Measurements from ENCODE around the gene FAM110D.

The FAM110D gene

GRCh38 chr1:26180010-26180506 is 21.2 kb downstream of the FAM110D start:
- Histone ChIP-seq H3K9me2 (ENCODE audit: low read depth, low read length) (no peaks in the 10 kb centered on the region), H3F3A (ENCODE audit: insufficient read depth, low read length) (no peaks in the 10 kb centered on the region), H3K9me3 (ENCODE audit: low read length) (no peaks in the 10 kb centered on the region), H3K79me2 (ENCODE audit: insufficient read depth, low read length) (no peaks in the 10 kb centered on the region), H3K4me1 (ENCODE audit: insufficient read depth, low read length, severe bottlenecking) (peaks cover 6% of the 10 kb centered on the region), H4K20me1 (ENCODE audit: insufficient read depth, low read length) (no peaks in the 10 kb centered on the region), H3K36me3 (ENCODE audit: insufficient read depth, low read length) (no peaks in the 10 kb centered on the region), H3K27ac (ENCODE audit: low read depth, low read length, poor library complexity, severe bottlenecking) (no peak overlapping the region), H3K4me3 (ENCODE audit: low read depth, low read length, poor library complexity, severe bottlenecking) (no peak overlapping the region), H3K9ac (ENCODE audit: low read length) (no peak overlapping the region), H3K27me3 (ENCODE audit: insufficient read depth, low read length) (no peaks in the 10 kb centered on the region), H3K4me2 (ENCODE audit: low read length) (no peak overlapping the region), H2AFZ (ENCODE audit: low read length) (no peak overlapping the region)
- no peak for TF ChIP-seq EZH2 (IDR thresholded peaks at IDR 0.05; ENCODE audit: borderline replicate concordance, low read length)
- TF ChIP-seq, protein P1, sequence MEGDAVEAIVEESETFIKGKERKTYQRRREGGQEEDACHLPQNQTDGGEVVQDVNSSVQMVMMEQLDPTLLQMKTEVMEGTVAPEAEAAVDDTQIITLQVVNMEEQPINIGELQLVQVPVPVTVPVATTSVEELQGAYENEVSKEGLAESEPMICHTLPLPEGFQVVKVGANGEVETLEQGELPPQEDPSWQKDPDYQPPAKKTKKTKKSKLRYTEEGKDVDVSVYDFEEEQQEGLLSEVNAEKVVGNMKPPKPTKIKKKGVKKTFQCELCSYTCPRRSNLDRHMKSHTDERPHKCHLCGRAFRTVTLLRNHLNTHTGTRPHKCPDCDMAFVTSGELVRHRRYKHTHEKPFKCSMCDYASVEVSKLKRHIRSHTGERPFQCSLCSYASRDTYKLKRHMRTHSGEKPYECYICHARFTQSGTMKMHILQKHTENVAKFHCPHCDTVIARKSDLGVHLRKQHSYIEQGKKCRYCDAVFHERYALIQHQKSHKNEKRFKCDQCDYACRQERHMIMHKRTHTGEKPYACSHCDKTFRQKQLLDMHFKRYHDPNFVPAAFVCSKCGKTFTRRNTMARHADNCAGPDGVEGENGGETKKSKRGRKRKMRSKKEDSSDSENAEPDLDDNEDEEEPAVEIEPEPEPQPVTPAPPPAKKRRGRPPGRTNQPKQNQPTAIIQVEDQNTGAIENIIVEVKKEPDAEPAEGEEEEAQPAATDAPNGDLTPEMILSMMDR (IDR thresholded peaks at IDR 0.05; ENCODE audit: low read length), result no peak

DNA sequence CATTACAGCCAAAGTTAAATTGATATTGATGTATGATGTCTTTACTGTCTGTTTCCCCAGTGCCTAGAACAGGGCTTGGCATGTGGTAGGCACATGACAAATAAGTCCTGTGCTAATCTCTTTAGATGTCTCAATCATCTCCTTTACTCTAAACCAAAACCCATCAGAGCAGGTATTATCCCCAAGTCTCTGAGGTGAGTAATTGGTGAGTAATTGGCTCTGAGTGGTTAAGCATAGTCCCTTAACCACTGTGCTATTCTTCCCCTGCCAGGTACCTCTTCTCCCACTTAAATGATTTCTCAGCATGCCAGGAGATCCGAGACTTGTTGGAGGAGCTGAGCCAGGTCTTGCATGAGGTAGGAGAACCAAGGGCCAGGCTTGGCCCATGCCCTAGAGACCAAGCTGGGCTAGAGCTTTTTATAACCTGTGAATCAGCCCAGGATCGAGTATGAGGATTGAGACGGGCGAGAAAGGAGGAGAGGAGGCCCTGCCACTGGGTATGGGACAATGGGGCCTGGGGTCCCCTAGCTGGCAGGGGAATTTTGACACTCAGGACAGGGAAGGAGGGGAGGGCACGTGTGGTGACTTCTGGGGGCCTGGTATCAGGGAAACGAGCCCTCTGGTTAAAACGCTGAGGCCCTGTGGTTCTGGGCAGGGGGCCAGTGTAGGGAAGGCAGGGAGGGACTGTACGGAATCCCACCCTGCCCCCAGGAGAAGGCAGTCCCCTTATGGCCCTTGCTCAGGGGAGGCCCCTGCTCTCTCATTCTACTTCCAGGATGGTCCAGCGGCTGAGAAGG is 22.9 kb downstream of the FAM110D start:
- TF ChIP-seq, protein P1 (IDR thresholded peaks at IDR 0.05; ENCODE audit: low read length), result no peak
- no peak for TF ChIP-seq EZH2 (IDR thresholded peaks at IDR 0.05; ENCODE audit: borderline replicate concordance, low read length)
- Histone ChIP-seq H3F3A (ENCODE audit: insufficient read depth, low read length) (no peaks in the 10 kb centered on the region), H4K20me1 (ENCODE audit: insufficient read depth, low read length) (no peaks in the 10 kb centered on the region), H3K9ac (ENCODE audit: low read length) (no peak overlapping the region), H2AFZ (ENCODE audit: low read length) (no peak overlapping the region), H3K36me3 (ENCODE audit: insufficient read depth, low read length) (no peaks in the 10 kb centered on the region), H3K4me1 (ENCODE audit: insufficient read depth, low read length, severe bottlenecking) (peaks cover 6% of the 10 kb centered on the region), H3K9me2 (ENCODE audit: low read depth, low read length) (no peaks in the 10 kb centered on the region), H3K9me3 (ENCODE audit: low read length) (no peaks in the 10 kb centered on the region), H3K4me3 (ENCODE audit: low read depth, low read length, poor library complexity, severe bottlenecking) (no peak overlapping the region), H3K79me2 (ENCODE audit: insufficient read depth, low read length) (no peaks in the 10 kb centered on the region), H3K27ac (ENCODE audit: low read depth, low read length, poor library complexity, severe bottlenecking) (no peak overlapping the region), H3K4me2 (ENCODE audit: low read length) (no peak overlapping the region), H3K27me3 (ENCODE audit: insufficient read depth, low read length) (0 out of 2 replicates have a peak, but pooled peaks cover 3% of the 10 kb centered on the region)

DNA sequence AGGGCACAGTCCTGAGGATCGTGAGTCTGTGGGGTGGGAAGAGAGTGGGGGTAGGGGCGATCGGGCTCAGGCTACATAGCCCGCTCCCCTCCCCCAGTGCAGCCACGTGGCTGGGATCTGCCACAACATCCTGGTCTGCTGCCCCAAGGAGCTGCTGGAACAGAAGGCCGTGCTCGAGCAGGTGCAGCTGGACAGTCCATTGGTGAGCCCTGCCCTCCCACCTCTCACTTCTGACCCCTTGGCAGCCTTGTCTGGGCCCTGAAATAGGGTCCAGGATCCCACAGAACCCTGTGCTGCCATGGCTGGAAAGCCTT is 23.5 kb downstream of the FAM110D start:
- Histone ChIP-seq H4K20me1 (ENCODE audit: insufficient read depth, low read length) (no peaks in the 10 kb centered on the region), H3F3A (ENCODE audit: insufficient read depth, low read length) (no peaks in the 10 kb centered on the region)

More for the DNA sequence above, 23.5 kb downstream of the FAM110D start:
- H2AFZ ChIP-seq (ENCODE audit: low read length), result no peak overlapping the region
- no peak overlapping the region for H3K4me3 ChIP-seq (ENCODE audit: low read depth, low read length, poor library complexity, severe bottlenecking)
- H3K79me2 ChIP-seq (ENCODE audit: insufficient read depth, low read length), result no peaks in the 10 kb centered on the region
- H3K9me3 ChIP-seq (ENCODE audit: low read length), result no peaks in the 10 kb centered on the region
- H3K27me3 ChIP-seq (ENCODE audit: insufficient read depth, low read length), result 0 out of 2 replicates have a peak, but pooled peaks cover 5% of the 10 kb centered on the region
- H3K9me2 ChIP-seq (ENCODE audit: low read depth, low read length), result no peaks in the 10 kb centered on the region
- peaks cover 6% of the 10 kb centered on the region for H3K4me1 ChIP-seq (ENCODE audit: insufficient read depth, low read length, severe bottlenecking)
- no peaks in the 10 kb centered on the region for H3K36me3 ChIP-seq (ENCODE audit: insufficient read depth, low read length)
- H3K4me2 ChIP-seq (ENCODE audit: low read length), result no peak overlapping the region
- no peak overlapping the region for H3K9ac ChIP-seq (ENCODE audit: low read length)
- H3K27ac ChIP-seq (ENCODE audit: low read depth, low read length, poor library complexity, severe bottlenecking), result no peak overlapping the region
- TF ChIP-seq, protein P1 (IDR thresholded peaks at IDR 0.05; ENCODE audit: low read length), result no peak
- no peak for TF ChIP-seq EZH2 (IDR thresholded peaks at IDR 0.05; ENCODE audit: borderline replicate concordance, low read length)
